ENCODE results near the gene KRTAP10-3.

- TF ChIP-seq CTCF (conservative IDR thresholded peaks at IDR 0.05; ENCODE audit: low read depth in 2 of 2): no peak
- TF ChIP-seq EZH2 (IDR thresholded peaks at IDR 0.05; ENCODE audit: low read depth, unreplicated experiment): no peak
- TF ChIP-seq EZH2phosphoT487 (IDR thresholded peaks at IDR 0.05; ENCODE audit: unreplicated experiment): no peak
- no peak for TF ChIP-seq STAT1 (IDR thresholded peaks at IDR 0.05; ENCODE audit: unreplicated experiment)
- TF ChIP-seq POLR2AphosphoS5 (IDR thresholded peaks at IDR 0.05; ENCODE audit: low read depth): no peak
These were observed 16.9 kb upstream of the KRTAP10-3 start for GRCh38 chr21:44575307-44576024.

Data from GM23338 (cell line).